LHCN-M2 (cell line): ENCODE measurements around the gene CAPN6. TPM values are rescaled to one million over a fixed set of nuclear protein-coding genes. Genes with fewer than 3 reads are reported as not detected.

Source experiments
- DNase-seq: peaks from one replicate; pipeline ENCODE4 v3.0.0-alpha.2; 2012; ENCODE audit warnings: low read depth
- polyA plus RNA-seq: library from polyadenylated mRNA; unstranded; fragments of >200 nt; gene quantifications from one replicate; pipeline ENCODE4 v1.2.1, GENCODE V29; 2012; ENCODE audit warnings: missing spikeins
- total RNA-seq: library from RNA; depleted of rRNA; stranded (reverse); fragments of >200 nt; gene quantifications from 2 replicates; pipeline ENCODE4 v1.2.3, GENCODE V29; 2014; rRNA removed

CAPN6 gene, protein sequence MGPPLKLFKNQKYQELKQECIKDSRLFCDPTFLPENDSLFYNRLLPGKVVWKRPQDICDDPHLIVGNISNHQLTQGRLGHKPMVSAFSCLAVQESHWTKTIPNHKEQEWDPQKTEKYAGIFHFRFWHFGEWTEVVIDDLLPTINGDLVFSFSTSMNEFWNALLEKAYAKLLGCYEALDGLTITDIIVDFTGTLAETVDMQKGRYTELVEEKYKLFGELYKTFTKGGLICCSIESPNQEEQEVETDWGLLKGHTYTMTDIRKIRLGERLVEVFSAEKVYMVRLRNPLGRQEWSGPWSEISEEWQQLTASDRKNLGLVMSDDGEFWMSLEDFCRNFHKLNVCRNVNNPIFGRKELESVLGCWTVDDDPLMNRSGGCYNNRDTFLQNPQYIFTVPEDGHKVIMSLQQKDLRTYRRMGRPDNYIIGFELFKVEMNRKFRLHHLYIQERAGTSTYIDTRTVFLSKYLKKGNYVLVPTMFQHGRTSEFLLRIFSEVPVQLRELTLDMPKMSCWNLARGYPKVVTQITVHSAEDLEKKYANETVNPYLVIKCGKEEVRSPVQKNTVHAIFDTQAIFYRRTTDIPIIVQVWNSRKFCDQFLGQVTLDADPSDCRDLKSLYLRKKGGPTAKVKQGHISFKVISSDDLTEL
- total RNA-seq = not detected in 2 replicates
- not detected for polyA plus RNA-seq

DNA sequence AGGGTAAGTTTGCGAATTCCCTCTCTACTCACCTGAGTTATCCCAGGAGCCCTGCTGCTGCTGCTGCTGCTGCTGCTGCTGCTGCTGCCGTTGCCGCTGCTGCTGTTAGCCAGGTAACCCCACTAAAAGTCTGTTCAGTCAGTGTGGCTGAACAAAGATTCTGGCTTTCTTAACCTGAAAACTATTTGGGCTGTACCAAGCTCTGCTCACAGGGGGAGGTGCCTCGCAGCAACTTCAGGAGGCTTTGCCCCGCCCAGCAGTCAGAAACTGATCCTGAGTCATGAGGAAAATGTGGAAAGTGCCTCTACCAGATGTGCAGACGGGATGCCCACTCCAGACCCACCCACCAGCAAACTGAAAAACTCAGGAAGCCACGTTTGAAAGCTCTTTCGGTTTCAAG lies at the start of gene CAPN6:
Gene CAPN6 (minus strand): TSS at position 145 of the 400 bp plus-strand sequence. CDS start 6,547 bp downstream, outside the sequence.
- DNase-seq = no peak

DNA sequence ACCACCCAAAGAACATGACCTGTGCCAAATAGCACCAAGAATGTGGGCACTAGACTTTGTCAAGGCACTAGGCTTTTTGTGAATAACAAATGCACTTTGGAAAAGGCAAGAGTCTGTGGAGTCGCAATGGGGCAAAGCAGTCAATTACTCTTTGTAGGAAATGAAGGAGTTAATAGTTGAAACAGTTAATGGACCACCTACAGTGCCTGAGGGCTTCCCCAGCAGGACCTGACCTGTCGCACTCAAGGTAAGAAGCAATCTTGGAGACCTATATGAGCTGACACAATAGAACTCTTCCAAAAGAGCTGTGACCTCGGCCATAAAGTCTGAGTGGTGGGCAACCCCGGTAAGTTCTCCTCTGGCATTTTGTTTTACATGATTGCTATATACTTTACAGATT lies 49.2 kb upstream of the CAPN6 start:
- no peak for DNase-seq

DNA sequence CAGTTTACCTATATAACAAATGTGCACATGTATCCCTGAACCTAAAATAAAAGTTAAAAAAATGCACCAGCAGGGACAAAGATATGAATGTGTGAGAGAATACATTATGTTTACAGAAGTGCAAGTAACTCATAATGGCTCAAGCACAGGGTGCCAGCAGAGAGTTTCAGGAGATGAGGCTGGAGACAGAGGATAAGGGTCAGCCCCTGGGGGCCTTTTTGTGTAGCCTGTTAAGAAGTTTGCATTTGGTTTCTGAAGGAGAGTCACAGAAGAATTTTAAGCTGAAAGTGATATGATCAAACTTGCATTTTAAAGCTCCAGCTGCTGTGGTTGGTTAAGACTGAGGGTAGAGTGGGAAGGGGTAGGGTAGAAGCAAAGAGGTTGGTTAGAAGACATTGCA lies 48.6 kb upstream of the CAPN6 start:
- DNase-seq = no peak

DNA sequence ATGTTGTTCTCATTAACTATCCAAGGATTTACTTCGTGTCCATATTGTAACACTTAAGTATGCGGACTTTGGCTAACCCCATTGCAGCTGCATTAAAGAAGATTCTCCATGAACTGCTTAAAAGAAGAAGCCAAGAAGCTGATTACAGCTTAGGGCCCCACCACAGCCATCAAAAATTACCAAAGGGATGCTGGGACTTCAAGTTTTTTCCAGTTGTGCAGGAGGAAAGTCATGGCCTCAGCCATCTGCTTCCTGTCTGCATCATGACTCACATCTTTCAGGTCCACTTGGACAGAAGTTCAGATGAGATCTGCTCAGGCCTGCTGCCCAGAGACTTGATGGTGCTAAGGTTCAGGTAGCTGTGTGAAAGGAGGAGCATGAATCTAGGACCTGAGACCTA lies 38.8 kb upstream of the CAPN6 start:
- DNase-seq = no peak

DNA sequence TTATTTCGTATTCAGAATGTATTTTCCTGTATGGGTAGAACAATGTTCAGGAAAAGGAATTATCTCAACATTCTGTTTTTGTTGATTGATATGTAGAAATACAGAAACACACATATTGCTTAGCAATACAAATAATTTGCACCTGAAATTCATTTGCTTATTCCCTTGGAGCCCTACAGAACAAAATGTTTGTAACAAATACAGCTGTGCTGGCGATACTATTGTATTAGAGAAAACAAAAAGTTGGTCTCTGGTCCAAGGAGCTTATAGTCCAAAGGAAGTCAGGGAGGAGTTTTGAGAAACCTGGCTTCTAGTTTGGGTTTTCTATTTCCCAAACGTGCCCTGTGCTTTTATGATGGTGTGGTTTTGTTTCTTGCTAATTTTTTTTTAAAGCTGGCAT lies 37.8 kb upstream of the CAPN6 start:
- DNase-seq = no peak

DNA sequence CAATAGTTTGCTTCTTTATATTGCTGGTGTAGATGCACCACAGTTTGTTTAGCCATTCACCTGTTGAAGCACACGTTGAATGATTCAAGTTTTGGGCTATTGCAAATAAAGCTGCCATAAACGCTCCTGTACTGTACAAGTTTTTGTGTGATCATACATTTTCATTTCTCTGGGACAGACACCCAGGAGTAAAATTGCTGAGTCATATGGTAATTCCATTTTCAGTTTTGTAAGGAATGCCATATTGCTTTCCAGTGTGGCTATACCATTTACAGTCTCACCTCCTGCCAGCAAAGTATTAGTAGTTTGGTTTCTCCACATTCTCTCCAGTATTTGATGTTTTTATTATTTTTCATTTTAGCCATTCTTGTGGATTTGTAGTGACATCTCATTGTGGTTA lies 32.0 kb upstream of the CAPN6 start:
- DNase-seq = no peak

DNA sequence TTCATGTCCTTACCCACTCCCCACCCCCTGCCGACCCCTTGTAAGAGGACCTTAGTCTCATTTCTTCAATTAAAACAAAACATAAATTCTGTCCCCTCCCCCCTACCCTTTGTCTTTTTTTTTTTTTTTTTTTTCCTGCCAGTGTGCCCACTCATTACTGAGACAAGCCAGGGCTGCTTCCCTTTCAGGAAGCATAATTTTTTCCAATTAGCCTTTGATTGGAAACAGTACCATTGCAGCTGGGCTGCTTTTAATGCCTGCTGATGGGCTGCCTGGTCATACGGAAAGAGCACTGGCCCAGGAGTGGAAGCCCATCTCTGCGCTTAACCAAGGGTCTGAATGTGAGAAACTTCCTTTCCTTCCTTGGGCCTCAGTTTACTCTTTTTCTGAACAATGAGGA lies 18.6 kb upstream of the CAPN6 start:
- no peak for DNase-seq

DNA sequence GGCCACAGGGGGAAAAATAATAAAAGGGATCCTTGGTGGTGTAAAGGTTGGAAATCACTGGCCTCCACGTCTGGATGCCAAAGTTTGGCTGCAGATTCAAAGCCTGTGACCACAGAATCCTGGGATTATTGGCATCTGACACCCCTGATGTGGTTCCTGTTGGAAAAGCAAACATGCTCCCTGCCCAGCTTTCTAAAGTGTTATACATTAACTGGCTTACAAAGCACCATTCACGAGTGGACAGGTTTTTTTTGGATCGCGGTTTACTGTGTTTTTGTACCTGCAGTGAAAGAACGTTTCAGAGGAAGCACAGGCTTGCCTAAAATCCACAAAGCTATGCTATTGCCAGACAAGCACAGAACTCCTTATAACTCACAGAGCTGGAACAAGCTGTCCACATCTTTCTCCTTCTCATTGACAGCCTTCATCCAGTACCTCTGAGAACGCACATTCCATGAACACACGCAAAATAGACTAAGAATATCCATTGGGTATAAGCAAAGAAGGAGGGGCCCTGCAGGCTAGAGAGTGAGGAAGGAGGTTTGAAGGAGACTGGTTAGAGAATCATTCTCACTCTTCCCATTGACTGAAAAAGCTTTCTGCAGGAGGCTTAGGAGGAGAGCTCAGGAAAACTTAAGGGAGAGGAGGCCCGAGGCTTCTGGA lies 14.5 kb upstream of the CAPN6 start:
- DNase-seq = no peak

DNA sequence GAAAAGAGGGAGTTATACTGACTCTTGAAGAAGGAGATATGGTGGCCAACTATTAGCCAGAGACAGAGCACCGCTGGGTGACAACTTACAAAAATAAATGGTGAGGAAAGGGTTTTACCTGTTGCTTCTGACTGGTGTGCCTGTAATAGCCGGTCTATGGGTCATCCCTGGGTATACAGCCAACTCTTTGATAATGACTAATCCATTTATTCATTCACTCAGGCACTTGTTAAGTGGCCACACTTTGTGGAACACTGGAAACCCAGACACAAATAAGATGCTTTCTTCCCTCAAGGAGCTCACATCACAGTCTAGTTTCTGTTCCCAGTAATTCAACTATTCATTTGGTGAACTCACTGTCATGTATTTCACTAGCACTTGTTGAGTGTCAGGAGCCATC lies 13.2 kb upstream of the CAPN6 start:
- no peak for DNase-seq

DNA sequence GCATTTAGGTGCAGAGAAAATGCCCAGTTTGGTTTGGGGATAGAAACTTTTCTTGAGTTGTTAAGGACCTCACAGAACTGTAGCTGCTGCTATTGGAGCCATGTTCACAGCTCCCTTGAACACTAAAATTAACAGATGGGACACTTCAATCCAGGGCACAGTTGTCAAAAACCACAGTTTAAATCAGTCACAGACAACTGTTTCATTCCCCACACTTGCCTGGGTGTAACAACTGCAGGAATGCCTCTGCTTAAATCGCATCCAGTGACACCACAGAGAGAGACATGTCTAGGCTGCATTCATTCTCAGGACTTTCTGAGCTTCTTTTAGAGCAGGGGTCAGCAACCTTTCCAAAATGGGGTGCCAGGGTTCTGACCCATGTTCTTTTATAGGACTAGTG lies 12.7 kb upstream of the CAPN6 start:
- no peak for DNase-seq

DNA sequence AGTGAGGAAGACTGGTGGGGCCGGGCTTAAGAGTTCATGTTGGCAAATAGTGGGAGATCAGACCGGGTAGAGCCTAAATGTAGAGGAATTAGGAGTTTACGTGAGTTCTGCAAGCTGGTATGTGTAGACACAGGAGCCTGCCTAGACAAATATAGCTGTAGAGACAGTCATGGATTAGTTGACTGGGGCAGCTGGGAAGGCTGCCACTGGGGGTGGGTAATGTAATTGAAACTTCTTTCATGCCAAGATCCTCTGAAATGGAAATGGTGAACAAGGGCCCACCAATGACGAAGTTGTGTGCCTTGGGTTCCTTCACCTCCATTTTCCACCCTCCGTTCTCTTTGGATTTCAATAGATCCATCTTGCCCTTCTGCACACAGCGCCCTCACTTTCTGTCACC lies 11.9 kb upstream of the CAPN6 start:
- DNase-seq = no peak

DNA sequence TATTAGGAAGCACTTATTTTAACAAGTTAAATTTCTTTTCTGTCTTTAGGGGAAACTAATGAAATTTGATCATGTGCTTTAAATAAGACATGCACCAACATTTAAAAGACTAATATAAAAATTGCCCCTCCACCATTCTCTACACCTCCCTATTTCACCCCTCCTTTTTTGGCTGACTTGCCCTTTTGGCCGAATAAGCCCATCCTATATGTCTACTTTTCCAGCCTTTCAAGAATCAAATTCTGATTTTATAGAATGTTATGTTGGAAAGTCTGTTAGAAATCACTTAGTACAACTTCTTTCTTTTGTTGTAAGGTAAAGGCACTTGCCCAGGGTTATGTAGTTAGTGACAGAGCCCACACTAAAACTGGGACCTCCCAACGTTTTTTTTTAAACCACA lies 1.8 kb downstream of the CAPN6 start:
- DNase-seq = no peak

DNA sequence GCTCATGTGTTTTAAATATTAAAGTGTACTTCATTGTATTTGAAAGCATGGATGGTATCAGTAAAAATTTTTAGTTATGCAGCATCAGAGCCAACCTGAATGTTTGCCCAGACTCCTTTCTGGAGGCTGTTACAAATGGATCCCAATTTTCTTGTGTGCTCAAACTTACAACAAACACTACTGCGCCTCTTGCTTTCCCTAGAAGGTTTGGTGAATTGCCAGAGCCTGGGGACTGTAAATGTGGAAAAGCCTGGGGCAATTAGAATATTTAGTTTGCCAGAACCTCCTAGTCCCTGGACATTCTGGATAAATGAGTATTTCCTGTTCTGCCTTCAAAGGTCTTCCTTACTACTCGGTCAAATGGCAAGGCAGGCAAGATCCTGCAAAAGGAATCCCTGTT lies 4.8 kb downstream of the CAPN6 start:
- DNase-seq = no peak

DNA sequence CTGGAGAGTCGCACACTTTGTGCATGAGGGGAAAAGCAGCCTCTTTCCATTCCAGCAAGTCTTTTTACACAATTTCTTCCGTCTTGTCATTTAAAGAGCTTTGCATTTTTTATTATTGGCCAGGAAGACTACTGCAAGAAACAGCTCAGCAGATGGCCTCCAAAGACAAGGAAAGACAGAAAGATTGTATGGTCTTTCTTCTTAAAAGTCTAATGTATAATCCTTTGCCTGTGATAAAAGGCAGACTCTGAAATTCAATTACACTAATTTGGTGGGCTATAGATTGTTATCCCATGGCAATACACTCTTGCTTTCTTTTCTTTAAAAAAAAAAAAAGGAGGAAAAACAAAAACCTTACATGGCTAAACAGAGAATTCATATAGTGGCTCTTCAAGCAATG lies 5.9 kb downstream of the CAPN6 start:
- no peak for DNase-seq

DNA sequence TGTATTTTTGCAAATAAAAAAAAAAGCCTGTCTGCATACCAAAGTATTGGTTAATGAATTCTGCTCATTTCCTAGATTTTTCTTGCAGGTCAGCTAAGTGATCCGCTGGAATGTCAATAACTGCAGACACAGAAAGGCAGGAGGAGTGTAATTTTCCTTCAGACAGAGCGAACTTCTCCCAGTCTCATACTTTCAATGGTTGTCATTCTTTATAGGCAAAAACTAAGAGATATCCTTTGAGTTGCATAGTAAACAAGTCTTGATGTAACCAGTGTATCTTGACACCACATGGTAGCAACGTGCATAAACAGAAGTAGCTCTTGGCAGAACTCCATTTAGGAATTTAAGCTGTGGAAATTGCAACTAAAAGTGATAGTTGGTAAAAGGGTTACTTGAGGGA lies 8.2 kb downstream of the CAPN6 start:
- no peak for DNase-seq

DNA sequence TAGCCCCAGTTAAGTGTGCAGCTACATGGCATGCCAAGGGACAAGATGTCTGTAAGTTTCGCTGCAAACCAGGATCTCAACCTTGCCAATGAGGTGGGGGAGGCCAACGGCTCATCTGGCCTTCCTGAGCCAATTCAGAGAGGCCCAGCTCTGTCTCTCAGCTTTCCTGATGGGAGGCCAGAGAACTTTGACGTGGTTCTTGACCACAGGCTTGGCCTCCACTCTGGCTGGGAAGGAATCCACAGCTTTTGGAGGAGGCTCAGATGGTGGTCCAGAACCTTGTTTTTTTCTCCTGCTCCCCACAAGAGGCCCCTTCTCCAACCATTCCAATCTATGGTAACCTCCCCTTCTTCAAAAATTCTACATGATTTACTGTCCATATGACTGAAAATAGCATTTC lies 9.8 kb downstream of the CAPN6 start:
- no peak for DNase-seq

DNA sequence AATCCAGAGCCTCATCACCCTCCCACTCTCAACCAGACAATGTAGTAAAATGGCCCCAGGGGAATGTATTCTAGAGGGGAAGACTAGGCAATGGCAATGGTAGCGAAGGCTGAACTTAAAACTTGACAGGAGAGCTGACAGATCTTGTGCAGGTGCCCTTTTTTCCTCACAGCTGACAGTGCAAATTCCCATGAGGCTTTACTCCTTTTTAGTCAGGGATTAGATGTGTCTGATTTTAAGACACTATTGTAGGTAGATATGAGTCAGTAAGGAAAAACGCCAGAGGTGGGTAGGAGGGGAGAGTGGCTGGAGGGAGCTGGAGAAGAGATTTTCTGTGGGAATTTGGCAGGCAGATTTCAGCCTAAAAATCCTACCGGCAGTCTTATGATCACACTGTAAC lies 10.7 kb downstream of the CAPN6 start:
- no peak for DNase-seq

DNA sequence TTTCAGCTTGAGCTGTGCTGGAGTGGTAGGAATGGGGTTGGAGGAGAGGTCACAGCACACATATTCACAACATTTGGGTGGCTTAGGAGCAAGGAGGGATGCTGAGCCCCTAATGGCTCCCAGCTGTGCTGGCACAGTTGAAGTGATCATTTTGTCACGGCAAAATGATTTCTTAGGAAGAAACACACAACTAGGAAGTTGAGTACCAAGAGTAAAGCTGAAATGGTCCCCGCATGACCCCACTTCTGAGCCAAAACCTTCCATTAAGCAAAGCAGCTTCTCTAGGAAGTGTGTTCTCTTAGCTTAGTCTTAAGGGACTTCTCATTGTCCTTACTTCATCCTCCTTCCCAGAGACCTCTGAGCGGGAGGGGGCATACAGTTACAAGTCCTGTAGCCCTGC lies 12.6 kb downstream of the CAPN6 start:
- no peak for DNase-seq

DNA sequence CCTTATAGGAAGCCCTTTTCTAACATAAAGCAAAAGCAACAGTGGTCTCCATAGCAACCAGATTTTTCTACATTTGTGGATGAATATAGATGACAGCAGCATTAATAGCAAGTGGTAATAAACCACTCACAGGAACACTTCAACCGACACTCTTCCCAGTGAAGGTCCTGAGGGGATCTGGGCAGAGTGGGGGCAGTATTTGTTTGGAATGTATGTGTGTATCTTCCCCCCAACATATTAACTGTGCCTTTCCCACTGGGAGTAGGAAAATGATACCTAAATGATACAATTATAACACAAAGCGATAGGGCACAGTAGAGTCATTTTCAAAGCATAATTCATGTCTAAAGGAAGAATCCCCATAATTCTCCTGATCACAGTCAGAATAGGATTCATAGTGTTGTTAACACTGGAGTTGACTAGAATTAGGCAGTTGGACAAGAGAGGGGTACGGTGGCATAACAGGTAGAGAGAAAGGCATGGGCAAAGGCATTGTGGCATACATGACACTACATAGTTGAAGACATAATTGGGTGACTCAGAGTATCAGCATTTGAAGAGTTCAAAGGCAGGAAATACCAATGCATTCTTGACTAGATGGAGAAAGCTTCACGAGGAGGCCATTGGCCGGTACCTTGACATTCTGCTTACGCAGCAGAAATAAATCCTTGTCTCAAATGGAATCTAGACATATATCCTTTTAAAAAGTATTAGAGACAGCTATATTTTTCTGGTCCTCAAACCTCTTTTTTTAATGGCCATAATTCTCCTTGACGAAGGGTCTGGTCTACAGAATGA lies 15.2 kb downstream of the CAPN6 start:
- no peak for DNase-seq

DNA sequence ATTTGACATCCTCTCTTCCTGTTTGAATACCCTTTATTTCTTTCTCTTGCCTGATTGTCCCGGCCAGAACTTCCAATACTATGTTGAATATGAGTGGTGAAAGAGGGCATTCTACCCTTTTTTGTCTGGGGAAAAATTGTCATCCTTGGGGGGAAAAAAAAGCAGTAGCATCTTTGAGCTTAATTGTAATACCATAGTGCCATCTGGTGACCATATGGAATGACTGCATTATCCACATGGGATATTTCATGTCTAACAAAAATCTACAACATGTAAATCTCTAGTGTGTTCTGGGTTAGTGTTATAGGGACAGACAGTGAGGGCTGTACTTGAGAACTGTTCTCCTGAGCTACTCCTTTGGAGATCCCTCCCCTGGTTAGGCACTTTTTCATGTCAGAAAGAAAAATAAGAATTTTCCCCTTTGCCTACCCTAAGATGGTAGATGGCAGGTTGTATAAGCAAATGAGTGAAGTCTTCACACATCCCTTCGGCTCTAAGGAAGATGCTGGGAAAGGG lies 26.0 kb downstream of the CAPN6 start:
- DNase-seq = no peak

DNA sequence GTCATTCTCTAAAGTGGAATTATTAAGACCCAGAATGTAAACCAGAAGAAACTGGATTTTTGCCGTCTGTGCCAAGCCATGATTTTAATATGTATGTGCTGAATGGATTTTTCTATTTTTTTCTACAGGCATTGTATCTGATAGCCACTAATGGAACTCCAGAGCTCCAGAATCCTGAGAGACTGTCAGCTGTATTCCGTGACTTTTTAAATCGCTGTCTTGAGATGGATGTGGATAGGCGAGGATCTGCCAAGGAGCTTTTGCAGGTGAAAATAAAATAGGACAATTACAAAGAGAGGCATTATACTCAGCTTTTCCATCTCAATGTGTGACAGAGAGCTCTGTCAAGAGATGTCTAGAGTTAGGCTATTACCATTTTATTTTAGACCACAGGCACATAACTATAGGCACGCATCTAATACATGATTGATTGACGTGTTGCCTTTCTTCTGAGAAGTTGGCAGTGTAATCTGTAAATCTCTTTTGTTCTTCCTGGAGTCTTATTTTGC lies 53.9 kb downstream of the CAPN6 start:
- DNase-seq = no peak

DNA sequence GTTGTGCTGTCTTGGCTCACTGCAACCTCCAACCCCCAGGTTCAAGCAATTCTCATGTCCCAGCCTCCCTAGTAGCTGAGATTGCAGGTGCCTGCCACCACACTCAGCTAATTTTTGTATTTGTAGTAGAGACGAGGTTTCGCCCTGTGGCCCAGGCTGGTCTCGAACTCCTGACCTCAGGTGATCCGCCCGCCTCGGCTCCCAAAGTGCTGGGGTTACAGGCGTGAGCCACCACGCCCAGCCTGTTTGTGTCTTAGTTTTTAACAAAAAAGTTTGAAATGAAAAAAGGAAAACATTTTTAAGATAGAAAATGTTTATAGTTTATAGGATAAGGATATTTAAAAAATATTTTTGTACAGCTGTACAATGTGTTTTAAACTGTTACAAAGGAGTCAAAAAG lies 62.4 kb downstream of the CAPN6 start:
- no peak for DNase-seq
